CD14-positive monocyte (primary cell): ENCODE data around the gene NME7. TPM values are rescaled to one million over a fixed set of nuclear protein-coding genes. Genes with fewer than 3 reads are reported as not detected.

Experiments
- DNase-seq, 3 donors: peaks; one replicate each; pipeline ENCODE4 v3.0.0-alpha.2; 2011 to 2022
- H2AFZ ChIP-seq: 2 replicates; pipeline ENCODE4 v1.6.0; 2012; ENCODE audit warnings: mild to moderate bottlenecking, low read depth, low read length, inconsistent platforms; ENCODE audit not compliant: insufficient read depth, poor library complexity, severe bottlenecking
- H3K27ac ChIP-seq, 2 donors: 1 replicate in 1 of 2; 2 replicates in 1 of 2; pipeline ENCODE4 v1.5.1; 2012 to 2013; ENCODE audit warnings: low read length in 2 of 2, control low read depth in 1 of 2, inconsistent platforms in 1 of 2, low read depth in 1 of 2, mild to moderate bottlenecking in 1 of 2
- H3K27me3 ChIP-seq, 2 donors: one replicate each; pipeline versions ENCODE4 v1.6.0 to v1.6.1; 2011 to 2013; ENCODE audit warnings: low read length in 2 of 2; ENCODE audit not compliant: control insufficient read depth in 2 of 2, insufficient read depth in 2 of 2
- H3K36me3 ChIP-seq, 2 donors: replicated peaks in 1 of 2; 1 replicate in 1 of 2; 2 replicates in 1 of 2; pipeline versions ENCODE4 v1.5.1 to v1.6.1; 2012 to 2013; ENCODE audit warnings: low read length in 2 of 2, control low read depth in 1 of 2, inconsistent platforms in 1 of 2, mild to moderate bottlenecking in 1 of 2; ENCODE audit not compliant: insufficient read depth in 2 of 2, control insufficient read depth in 1 of 2
- H3K4me1 ChIP-seq, 2 donors: 1 replicate in 1 of 2; 2 replicates in 1 of 2; pipeline versions ENCODE4 v1.5.1 to v1.6.1; 2012 to 2013; ENCODE audit warnings: low read length in 2 of 2, control low read depth in 1 of 2, inconsistent platforms in 1 of 2, mild to moderate bottlenecking in 1 of 2, moderate library complexity in 1 of 2; ENCODE audit not compliant: insufficient read depth in 2 of 2, control insufficient read depth in 1 of 2
- H3K4me2 ChIP-seq: replicated peaks from 2 replicates; pipeline ENCODE3; 2012; ENCODE audit warnings: low read length, moderate library complexity, mild to moderate bottlenecking; ENCODE audit not compliant: poor library complexity, severe bottlenecking; ENCODE audit errors: extremely low read depth
- H3K4me3 ChIP-seq, 3 experiments: fragments of 200-600 bp in 1 of 3; sonication (generic) in 1 of 3; replicated peaks in 1 of 3; 1 replicate in 2 of 3; 2 replicates in 1 of 3; pipeline ENCODE4 v1.5.1; 2011 to 2013; ENCODE audit warnings: low read length in 3 of 3, mild to moderate bottlenecking in 3 of 3, control low read depth in 2 of 3, low read depth in 2 of 3, inconsistent platforms in 1 of 3, moderate library complexity in 1 of 3
- H3K79me2 ChIP-seq: 2 replicates; pipeline ENCODE4 v1.6.0; 2012; ENCODE audit warnings: mild to moderate bottlenecking, control low read depth, inconsistent platforms, low read length, moderate library complexity; ENCODE audit not compliant: insufficient read depth
- H3K9ac ChIP-seq: 2 replicates; pipeline ENCODE4 v1.6.0; 2017; ENCODE audit warnings: low read length, mild to moderate bottlenecking; ENCODE audit not compliant: insufficient read depth, poor library complexity, severe bottlenecking
- H3K9me3 ChIP-seq, 2 donors: replicated peaks in 1 of 2; 1 replicate in 1 of 2; 2 replicates in 1 of 2; pipeline versions ENCODE4 v1.5.1 to v1.6.1; 2012 to 2013; ENCODE audit warnings: low read length in 2 of 2, control low read depth in 1 of 2; ENCODE audit not compliant: control insufficient read depth in 1 of 2, insufficient read depth in 1 of 2
- H4K20me1 ChIP-seq: 2 replicates; pipeline ENCODE4 v1.6.0; 2012; ENCODE audit warnings: mild to moderate bottlenecking, low read length, control low read depth, moderate library complexity; ENCODE audit not compliant: insufficient read depth
- H3K27ac Mint-ChIP-seq, 7 donors: one replicate each; pipeline ENCODE4 v1.8.0; 2020; ENCODE audit warnings: mild to moderate bottlenecking in 7 of 7, mixed read lengths in 7 of 7, moderate library complexity in 6 of 7, inconsistent platforms in 2 of 7
- H3K27me3 Mint-ChIP-seq, 3 donors: one replicate each; pipeline ENCODE4 v1.8.0; 2021 to 2022; ENCODE audit warnings: low read depth in 3 of 3, mild to moderate bottlenecking in 3 of 3, mixed read lengths in 3 of 3, moderate library complexity in 3 of 3, inconsistent platforms in 1 of 3
- H3K36me3 Mint-ChIP-seq, 2 donors: one replicate each; pipeline ENCODE4 v1.8.0; 2020; ENCODE audit warnings: mixed read lengths in 2 of 2, inconsistent platforms in 1 of 2, mild to moderate bottlenecking in 1 of 2
- H3K4me1 Mint-ChIP-seq: one replicate; pipeline ENCODE4 v1.8.0; 2020; ENCODE audit warnings: mild to moderate bottlenecking, mixed read lengths
- H3K4me3 Mint-ChIP-seq, 2 donors: one replicate each; pipeline ENCODE4 v1.8.0; 2020; ENCODE audit warnings: mild to moderate bottlenecking in 2 of 2, mixed read lengths in 2 of 2, moderate library complexity in 1 of 2
- H3K9me3 Mint-ChIP-seq, 7 donors: one replicate each; pipeline ENCODE4 v1.8.0; 2020 to 2022; ENCODE audit warnings: mixed read lengths in 7 of 7, mild to moderate bottlenecking in 6 of 7, moderate library complexity in 6 of 7, inconsistent platforms in 2 of 7
- WGBS: methylation state at CpG from one replicate; pipeline ENCODE4 v1.1.5; 2013; ENCODE audit warnings: missing lambda C conversion rate; ENCODE audit not compliant: insufficient coverage; 5-methylcytosine and 5-hydroxymethylcytosine counted together
- intact Hi-C, 2 donors: fragments of 100-400 bp; cut with micrococcal nuclease; formaldehyde crosslinking; loops; one replicate each; pipeline versions ENCODE4 v1.15.0 to v1.15.1; 2023
- polyA plus RNA-seq, 3 donors: library from polyadenylated mRNA; depleted of rRNA in 1 of 3; unstranded in 2 of 3; stranded (reverse) in 1 of 3; fragments of 300-500 nt in 2 of 3; fragments of >200 nt in 1 of 3; fragmentation: Illumina TruSeq in 2 of 3; gene quantifications; 1 replicate in 2 of 3; 2 replicates in 1 of 3; pipeline ENCODE4 v1.2.3, GENCODE V29; 2012 to 2021
- TF ChIP-seq, protein P1 (sequence below): fragments of 200-600 bp; IDR thresholded peaks from one replicate; pipeline ENCODE4 v1.8.0; 2022; ENCODE audit warnings: antibody characterized with exemption, mild to moderate bottlenecking

NME7 gene
- polyA plus RNA-seq, 3 donors, result 3.5 to 8.0 (median 6.0) TPM

DNA sequence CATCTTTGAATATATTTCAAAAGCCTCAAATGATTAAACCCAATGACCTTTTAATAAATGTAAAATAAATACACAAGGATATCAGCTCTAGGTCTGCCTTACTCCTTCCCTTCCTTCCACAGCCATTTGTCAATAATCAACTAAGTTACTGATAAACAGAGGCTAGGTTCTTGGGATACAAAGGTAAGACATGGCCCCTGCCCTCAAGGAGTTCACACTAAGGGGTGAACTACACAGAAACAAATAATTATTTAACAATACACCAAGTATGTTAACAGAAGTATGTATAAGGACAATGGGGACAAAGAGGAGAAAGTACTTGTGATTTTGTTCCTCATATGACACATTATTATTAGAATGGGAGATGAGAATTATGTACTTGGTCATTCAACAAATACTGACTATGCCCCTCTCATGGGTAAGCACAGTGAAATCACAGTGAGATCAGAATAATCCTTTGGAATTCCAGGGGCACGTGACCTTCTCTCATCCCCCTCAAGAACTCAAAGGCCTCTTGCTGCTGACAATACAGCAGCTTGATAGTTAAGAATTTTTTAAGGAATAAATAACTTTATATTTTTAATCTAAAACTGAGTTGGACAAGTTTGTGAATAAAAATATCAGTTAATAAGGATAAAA lies 220.9 kb downstream of the NME7 start:
- no peaks in the 10 kb centered on the region for H3K9me3 ChIP-seq
- Mint-ChIP-seq H3K4me3 (no peak overlapping the region), H3K36me3 (no peaks in the 10 kb centered on the region), H3K4me1 (no peaks in the 10 kb centered on the region), H3K27ac (no peak overlapping the region), H3K9me3 (no peaks in the 10 kb centered on the region), H3K27me3 (no peaks in the 10 kb centered on the region)
- no peaks in the 10 kb centered on the region for H3K36me3 ChIP-seq
- no peaks in the 10 kb centered on the region for H3K79me2 ChIP-seq
- H3K4me2 ChIP-seq, result no peak overlapping the region
- H3K4me3 ChIP-seq, result no peak overlapping the region
- no peak overlapping the region for H3K9ac ChIP-seq
- H2AFZ ChIP-seq, result no peak overlapping the region
- no peaks in the 10 kb centered on the region for H4K20me1 ChIP-seq
- no CpG with 5 or more reads among the region's 1 CpG for WGBS
- H3K4me1 ChIP-seq, result no peaks in the 10 kb centered on the region
- H3K27ac ChIP-seq, result no peak overlapping the region
- TF ChIP-seq, protein P1, sequence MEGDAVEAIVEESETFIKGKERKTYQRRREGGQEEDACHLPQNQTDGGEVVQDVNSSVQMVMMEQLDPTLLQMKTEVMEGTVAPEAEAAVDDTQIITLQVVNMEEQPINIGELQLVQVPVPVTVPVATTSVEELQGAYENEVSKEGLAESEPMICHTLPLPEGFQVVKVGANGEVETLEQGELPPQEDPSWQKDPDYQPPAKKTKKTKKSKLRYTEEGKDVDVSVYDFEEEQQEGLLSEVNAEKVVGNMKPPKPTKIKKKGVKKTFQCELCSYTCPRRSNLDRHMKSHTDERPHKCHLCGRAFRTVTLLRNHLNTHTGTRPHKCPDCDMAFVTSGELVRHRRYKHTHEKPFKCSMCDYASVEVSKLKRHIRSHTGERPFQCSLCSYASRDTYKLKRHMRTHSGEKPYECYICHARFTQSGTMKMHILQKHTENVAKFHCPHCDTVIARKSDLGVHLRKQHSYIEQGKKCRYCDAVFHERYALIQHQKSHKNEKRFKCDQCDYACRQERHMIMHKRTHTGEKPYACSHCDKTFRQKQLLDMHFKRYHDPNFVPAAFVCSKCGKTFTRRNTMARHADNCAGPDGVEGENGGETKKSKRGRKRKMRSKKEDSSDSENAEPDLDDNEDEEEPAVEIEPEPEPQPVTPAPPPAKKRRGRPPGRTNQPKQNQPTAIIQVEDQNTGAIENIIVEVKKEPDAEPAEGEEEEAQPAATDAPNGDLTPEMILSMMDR, result no peak
- no peaks in the 10 kb centered on the region for H3K27me3 ChIP-seq
- no peak for DNase-seq
- intact Hi-C loops, result no loop called here

DNA sequence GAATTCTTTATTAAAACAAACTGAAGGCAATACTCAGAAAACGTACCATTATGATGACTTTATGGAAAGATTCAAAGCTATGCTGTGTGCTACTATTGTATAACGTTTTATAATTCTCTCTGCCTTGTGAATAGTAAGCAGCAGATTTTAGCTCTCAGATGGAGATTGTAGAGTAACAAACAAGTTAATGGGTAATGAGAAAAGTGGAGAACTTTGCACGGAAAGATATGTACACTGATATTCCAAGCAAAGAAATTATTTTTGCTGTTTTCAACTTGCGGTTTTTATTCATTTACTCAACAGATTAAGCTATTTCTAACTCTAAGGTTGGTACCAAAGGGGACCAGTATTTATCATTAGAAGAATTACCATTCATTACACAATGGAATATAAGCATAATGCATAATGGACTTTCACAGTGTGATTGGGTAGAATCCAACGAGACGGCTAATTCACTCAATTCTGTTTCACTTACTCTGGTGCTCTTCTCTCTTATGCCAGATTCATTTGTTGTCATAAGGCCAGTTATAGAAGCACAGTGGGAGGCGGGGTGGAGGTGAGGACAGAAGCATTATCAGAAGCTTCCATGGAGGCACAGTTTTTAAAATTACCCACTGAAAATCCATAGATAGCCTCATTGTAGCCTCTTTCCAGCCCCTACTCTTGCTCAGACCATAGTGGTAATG lies 222.5 kb downstream of the NME7 start:
- H3K9ac ChIP-seq, result no peak overlapping the region
- intact Hi-C loops, result no loop called here
- DNase-seq, result no peak
- H3K27me3 ChIP-seq, result no peaks in the 10 kb centered on the region
- H2AFZ ChIP-seq, result no peak overlapping the region
- Mint-ChIP-seq H3K9me3 (no peaks in the 10 kb centered on the region), H3K27me3 (no peaks in the 10 kb centered on the region), H3K27ac (no peak overlapping the region), H3K36me3 (no peaks in the 10 kb centered on the region), H3K4me3 (no peak overlapping the region), H3K4me1 (no peaks in the 10 kb centered on the region)
- no peaks in the 10 kb centered on the region for H3K9me3 ChIP-seq
- no peak overlapping the region for H3K4me3 ChIP-seq
- H4K20me1 ChIP-seq, result no peaks in the 10 kb centered on the region
- no peaks in the 10 kb centered on the region for H3K4me1 ChIP-seq
- H3K27ac ChIP-seq, result no peak overlapping the region
- no peaks in the 10 kb centered on the region for H3K36me3 ChIP-seq
- no peaks in the 10 kb centered on the region for H3K79me2 ChIP-seq
- H3K4me2 ChIP-seq, result no peak overlapping the region
- TF ChIP-seq, protein P1, result no peak
- no CpG with 5 or more reads among the region's 7 CpGs for WGBS
